ENCODE measurements around the gene NUAK1.

Gene NUAK1

DNA sequence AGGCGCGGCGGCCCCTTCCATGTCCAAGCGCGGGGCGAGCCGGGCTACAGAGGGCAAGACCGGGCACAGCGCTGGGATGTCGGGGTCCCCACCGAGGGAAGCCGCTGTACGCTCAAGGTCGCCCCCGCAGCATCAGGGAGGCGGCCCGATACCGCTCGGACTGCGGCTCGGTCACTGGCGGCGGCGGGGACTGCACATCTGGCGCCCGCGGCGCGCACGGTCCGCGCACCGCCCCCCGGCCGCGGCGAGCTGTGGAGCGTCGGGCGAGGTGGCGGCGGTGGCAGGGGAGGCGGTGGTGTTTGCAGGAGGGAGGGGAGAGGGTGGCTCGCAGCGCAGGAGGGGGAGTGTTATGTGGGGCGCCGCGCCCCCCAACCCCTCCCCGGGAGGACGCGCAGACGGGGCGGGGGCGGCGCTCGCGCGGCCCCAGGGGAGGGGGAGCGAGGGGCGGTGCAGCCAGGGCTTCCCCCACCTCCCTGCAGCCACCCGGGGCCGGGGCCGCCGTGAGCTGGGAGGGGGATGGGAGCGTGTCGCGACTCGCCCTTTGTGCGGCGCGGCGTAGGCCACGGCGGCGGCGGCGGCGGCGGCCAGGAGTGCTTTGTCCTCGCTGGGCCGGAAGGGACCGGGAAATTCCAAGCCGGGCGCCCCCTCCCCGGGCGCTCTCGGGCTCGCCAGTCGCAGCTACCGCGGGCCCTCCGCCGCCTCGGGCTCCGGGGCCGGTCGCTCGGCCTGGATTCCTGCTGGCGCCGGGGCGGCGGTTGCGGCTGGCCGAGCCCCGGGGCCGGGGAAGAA lies at the start of gene NUAK1:
TSS of gene NUAK1 (minus strand) at position 322 of the 789 bp plus-strand sequence. CDS start at position 21, 301 bp downstream.
- Mint-ChIP-seq H3K4me1 (peaks cover 9% of the 10 kb centered on the region), H3K27me3 (peaks cover 33% of the 10 kb centered on the region), H3K27ac (no peak within 1 kb of the TSS), H3K36me3 (no peaks in the 10 kb centered on the region), H3K4me3 (peak within 1 kb of the TSS; percentile 74), H3K9me3 (no peaks in the 10 kb centered on the region)
- DNase-seq (ENCODE audit: low spot score in 2 of 2) (peak; percentile 7 to 25), ATAC-seq (ENCODE audit: low read depth) (peak; percentile 36)

DNA sequence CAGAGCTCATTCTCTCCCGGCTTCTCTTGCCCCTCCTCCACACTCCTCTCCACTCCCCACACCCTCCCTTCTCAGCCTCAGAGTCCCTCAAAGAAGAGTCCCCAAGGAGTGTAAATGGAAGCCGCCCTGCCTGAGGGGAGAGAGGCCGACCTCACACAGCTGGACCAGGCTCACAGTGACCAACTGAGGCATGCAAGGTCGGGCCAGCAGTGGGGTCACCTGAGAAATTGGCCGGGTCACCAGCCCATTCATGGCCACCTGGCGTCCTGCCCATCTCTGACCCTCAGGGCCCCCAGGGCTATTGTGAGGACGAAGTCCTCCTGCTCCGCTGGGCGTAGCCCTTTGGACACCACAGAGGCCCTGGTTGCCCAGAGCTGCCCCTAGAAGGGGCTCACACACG lies 49.5 kb upstream of the NUAK1 start:
- Mint-ChIP-seq H3K27me3 (peaks cover 8% of the 10 kb centered on the region), H3K4me3 (no peak overlapping the region), H3K9me3 (no peaks in the 10 kb centered on the region), H3K4me1 (no peaks in the 10 kb centered on the region), H3K36me3 (no peaks in the 10 kb centered on the region), H3K27ac (no peak overlapping the region)
- ATAC-seq (ENCODE audit: low read depth): no peak
- DNase-seq (ENCODE audit: low spot score in 2 of 2): no peak

DNA sequence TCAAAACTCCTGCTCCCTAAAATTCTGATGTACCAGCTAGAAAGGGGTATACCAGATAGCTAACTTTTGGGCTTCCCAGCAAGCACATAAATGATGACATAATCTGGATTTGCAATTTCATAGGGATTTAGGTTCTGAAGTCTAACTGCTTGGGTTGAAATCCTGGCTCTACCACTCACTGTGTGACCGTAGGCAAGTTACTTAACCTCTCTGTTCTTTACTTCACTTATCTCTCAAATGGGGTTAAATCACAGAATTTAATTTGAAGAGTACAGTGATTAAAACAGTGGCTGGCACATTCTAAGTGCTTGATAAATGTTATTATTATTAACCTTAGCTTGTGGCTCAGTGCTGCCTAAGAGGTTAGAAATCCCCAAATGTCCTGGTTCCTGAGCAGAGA lies 49.1 kb upstream of the NUAK1 start:
- H3K4me3 Mint-ChIP-seq: no peak overlapping the region
- no peaks in the 10 kb centered on the region for H3K36me3 Mint-ChIP-seq
- no peaks in the 10 kb centered on the region for H3K9me3 Mint-ChIP-seq
- ATAC-seq (ENCODE audit: low read depth) (no peak), DNase-seq (ENCODE audit: low spot score in 2 of 2) (no peak)
- H3K27me3 Mint-ChIP-seq: peaks cover 8% of the 10 kb centered on the region
- no peaks in the 10 kb centered on the region for H3K4me1 Mint-ChIP-seq
- H3K27ac Mint-ChIP-seq: no peak overlapping the region

DNA sequence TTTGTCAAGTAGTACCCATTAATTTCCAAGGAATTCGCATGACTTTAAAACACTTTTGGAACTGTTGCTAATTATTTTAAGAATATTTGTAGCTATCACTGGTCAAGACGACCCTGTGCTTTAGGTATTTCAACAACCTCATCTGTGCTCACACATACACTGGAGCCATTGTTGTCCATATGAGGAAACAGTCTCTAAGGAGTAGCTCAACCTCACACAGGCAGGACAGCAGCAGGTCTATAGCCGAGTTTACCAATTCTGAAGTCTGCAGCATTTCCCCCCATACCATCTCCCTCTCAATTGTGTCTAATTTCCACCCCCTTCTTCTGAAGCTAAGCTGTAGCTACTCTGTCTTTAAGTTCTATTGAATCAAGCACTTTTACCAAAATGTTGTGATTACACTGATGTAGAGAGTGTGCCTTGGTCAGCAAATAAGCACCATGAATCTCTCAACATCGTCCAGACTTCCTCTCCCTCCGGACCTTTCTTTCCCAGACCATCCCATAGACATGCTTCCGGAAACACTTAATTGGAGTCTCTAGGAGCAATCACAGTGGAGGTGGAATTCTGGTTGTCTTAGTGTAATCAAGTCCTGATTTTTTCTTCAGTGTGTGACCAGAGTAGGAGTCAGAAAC lies 48.5 kb upstream of the NUAK1 start:
- H3K9me3 Mint-ChIP-seq: no peaks in the 10 kb centered on the region
- H3K27me3 Mint-ChIP-seq: peaks cover 8% of the 10 kb centered on the region
- ATAC-seq (ENCODE audit: low read depth) (no peak), DNase-seq (ENCODE audit: low spot score in 2 of 2) (no peak)
- no peak overlapping the region for H3K4me3 Mint-ChIP-seq
- no peaks in the 10 kb centered on the region for H3K36me3 Mint-ChIP-seq
- no peak overlapping the region for H3K27ac Mint-ChIP-seq
- no peaks in the 10 kb centered on the region for H3K4me1 Mint-ChIP-seq

DNA sequence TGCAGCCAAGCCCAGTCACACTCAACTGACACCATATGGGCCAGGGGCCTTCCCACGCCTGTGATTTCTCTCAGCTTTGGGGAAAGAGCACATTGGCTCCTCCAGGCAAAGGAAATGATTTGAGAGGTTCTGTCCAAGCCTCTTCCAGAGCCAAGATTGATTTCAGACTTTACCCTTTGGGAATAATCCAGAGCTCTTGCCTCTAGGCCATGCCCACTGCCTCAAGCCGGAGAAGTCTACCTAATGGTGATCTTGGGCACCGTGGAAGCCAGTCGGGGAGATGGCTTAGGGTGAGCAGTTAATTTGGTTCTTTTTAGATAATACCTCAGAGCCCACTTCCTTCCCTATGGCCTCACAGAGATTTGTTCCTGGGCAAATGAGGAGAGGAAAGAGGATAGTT lies 45.0 kb upstream of the NUAK1 start:
- no peak for ATAC-seq (ENCODE audit: low read depth)
- no peak overlapping the region for H3K27ac Mint-ChIP-seq
- peaks cover 8% of the 10 kb centered on the region for H3K27me3 Mint-ChIP-seq
- H3K9me3 Mint-ChIP-seq: no peaks in the 10 kb centered on the region
- no peaks in the 10 kb centered on the region for H3K36me3 Mint-ChIP-seq
- no peak for DNase-seq (ENCODE audit: low spot score in 2 of 2)
- H3K4me1 Mint-ChIP-seq: no peaks in the 10 kb centered on the region
- no peak overlapping the region for H3K4me3 Mint-ChIP-seq

DNA sequence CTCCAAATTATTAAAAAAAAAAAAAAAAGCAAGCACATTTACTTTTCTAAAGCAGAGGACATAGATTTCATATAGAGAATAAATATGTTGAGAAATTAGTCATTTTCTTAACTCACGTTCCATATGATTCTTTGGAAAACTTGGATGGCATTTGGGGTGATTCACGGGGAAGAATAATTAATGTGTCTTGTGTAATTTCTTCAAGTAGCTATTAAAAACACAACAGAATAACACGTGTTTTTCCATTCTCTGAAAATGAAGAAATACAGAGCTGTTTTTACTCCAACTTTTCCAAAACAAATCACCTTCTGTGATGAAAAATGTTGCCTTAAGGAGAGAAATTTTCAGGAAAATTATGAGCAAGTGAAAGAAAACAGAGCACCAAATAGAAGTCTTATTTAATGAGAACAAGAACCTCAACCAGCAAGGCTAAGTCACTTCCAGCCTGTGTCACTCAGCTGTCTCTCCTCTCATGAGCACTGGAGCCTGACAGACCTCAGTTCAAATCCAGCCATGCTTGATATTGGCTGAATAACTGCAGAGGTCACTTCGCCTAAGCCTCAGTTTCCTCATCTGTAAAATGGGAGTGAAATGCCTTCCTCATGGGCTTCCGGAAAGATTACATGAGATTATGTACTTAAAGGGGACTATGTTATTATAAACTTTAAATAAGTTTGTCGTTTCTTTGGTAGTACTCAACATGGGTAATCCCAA lies 42.8 kb upstream of the NUAK1 start:
- no peak for ATAC-seq (ENCODE audit: low read depth)
- Mint-ChIP-seq H3K27ac (no peak overlapping the region), H3K36me3 (no peaks in the 10 kb centered on the region), H3K27me3 (peaks cover 14% of the 10 kb centered on the region), H3K4me1 (no peaks in the 10 kb centered on the region), H3K4me3 (no peak overlapping the region), H3K9me3 (no peaks in the 10 kb centered on the region)
- DNase-seq (ENCODE audit: low spot score in 2 of 2): no peak

DNA sequence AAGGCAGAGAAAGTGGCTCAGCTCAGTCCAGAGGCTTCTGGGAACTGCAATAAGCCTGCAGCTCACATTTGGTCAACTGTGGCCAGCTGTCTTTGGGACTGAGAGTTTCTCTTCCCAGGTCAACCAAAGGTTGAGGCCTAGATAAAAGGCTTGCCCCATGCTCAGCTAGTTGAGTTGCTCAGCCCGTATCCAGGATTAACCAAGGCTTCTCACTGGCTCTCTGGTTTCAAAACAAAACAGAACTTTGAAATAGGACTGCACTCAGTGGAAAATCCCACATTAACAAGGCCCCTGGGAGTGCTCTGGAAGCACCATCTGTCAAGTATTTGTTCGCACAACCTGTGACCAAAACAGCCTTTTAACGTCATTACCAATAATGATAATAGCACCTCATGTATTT lies 40.3 kb upstream of the NUAK1 start:
- H3K27me3 Mint-ChIP-seq: peaks cover 10% of the 10 kb centered on the region
- H3K4me1 Mint-ChIP-seq: no peaks in the 10 kb centered on the region
- H3K4me3 Mint-ChIP-seq: no peak overlapping the region
- no peak overlapping the region for H3K27ac Mint-ChIP-seq
- DNase-seq (ENCODE audit: low spot score in 2 of 2) (no peak), ATAC-seq (ENCODE audit: low read depth) (no peak)
- H3K36me3 Mint-ChIP-seq: no peaks in the 10 kb centered on the region
- no peaks in the 10 kb centered on the region for H3K9me3 Mint-ChIP-seq

DNA sequence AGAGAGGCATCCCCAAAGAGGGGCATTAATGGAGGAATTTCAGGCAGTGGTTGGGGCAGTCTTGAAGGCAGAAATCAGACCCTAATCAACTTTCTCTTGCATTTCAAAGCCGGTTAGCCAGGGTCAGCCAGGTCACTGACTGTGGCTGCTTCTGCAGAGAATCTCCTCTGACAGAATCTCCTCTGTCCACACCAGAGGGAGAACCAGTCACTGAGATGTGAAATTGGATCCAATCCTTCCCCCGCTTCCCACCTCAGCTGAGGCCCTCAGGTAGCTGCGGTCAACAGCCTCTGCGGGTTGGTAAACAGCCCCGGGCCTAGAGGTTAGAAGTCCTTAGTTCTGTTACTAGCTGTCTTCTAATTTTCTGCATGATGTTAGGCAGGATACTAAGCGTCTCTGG lies 39.8 kb upstream of the NUAK1 start:
- H3K9me3 Mint-ChIP-seq: no peaks in the 10 kb centered on the region
- H3K27ac Mint-ChIP-seq: no peak overlapping the region
- no peak overlapping the region for H3K4me3 Mint-ChIP-seq
- peaks cover 10% of the 10 kb centered on the region for H3K27me3 Mint-ChIP-seq
- no peaks in the 10 kb centered on the region for H3K36me3 Mint-ChIP-seq
- DNase-seq (ENCODE audit: low spot score in 2 of 2) (no peak), ATAC-seq (ENCODE audit: low read depth) (no peak)
- no peaks in the 10 kb centered on the region for H3K4me1 Mint-ChIP-seq

DNA sequence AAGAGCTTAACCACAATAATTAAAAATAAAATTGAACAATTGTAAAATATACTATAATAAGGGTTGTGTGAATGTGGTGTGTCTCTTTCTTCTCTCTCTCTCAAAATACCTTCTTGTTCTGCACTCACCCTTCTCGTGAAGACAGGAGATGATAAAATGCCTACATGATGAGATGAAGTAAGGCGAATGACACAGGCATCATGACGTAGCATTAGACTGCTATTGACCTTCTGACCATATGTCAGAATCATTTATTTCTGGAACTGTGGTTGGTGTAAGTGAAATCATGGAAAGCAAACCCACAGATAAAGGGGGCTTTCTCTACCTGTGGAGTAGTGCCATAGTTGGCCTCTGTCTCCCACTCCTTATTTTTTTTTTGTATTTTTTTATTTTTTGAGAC lies 37.8 kb upstream of the NUAK1 start:
- DNase-seq (ENCODE audit: low spot score in 2 of 2) (no peak), ATAC-seq (ENCODE audit: low read depth) (no peak)
- Mint-ChIP-seq H3K9me3 (no peaks in the 10 kb centered on the region), H3K4me3 (no peak overlapping the region), H3K4me1 (no peaks in the 10 kb centered on the region), H3K27me3 (peaks cover 12% of the 10 kb centered on the region), H3K27ac (no peak overlapping the region), H3K36me3 (no peaks in the 10 kb centered on the region)

DNA sequence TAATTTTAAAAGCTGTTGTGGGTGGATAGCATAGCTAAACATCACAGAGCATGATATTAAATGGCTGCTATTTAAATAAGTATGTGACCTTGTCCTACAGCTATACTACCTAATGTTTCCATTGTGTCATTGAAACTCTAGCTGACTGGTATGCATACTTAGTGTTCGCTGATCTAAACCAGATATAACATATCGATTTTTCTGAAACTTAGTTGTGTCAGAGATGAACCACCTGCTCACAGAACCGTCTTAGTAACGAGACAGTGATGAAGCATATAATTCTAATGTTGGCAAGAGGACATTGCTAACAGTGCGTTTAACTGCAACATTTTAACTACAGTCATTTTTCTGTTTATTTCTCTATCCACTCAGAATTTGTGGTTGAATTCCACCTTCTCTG lies 36.1 kb upstream of the NUAK1 start:
- Mint-ChIP-seq H3K9me3 (no peaks in the 10 kb centered on the region), H3K27ac (peak overlapping the region; percentile 54), H3K36me3 (no peaks in the 10 kb centered on the region), H3K27me3 (peaks cover 10% of the 10 kb centered on the region), H3K4me3 (no peak overlapping the region), H3K4me1 (no peaks in the 10 kb centered on the region)
- DNase-seq (ENCODE audit: low spot score in 2 of 2): no peak
- ATAC-seq (ENCODE audit: low read depth): no peak

DNA sequence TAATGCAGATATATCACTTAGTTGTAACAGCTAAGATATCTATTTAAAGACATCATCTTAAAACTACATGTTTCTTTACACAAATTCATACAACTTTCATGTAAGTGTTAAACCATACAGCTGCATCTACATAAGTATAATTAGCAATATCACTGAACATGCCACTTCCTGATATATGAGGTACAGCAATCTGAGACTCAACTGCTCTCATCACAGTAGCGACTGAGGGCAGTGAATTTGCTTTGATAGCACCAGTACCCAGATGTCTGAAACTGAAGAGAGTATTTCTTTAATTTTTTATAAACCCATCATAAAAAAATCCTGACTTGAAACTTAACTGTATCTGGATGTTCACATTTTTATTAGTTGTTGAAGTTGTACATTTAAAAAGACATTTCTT lies 34.7 kb upstream of the NUAK1 start:
- no peak overlapping the region for H3K4me3 Mint-ChIP-seq
- H3K36me3 Mint-ChIP-seq: no peaks in the 10 kb centered on the region
- H3K4me1 Mint-ChIP-seq: no peaks in the 10 kb centered on the region
- peaks cover 5% of the 10 kb centered on the region for H3K9me3 Mint-ChIP-seq
- DNase-seq (ENCODE audit: low spot score in 2 of 2) (no peak), ATAC-seq (ENCODE audit: low read depth) (no peak)
- peaks cover 13% of the 10 kb centered on the region for H3K27me3 Mint-ChIP-seq
- H3K27ac Mint-ChIP-seq: no peak overlapping the region

DNA sequence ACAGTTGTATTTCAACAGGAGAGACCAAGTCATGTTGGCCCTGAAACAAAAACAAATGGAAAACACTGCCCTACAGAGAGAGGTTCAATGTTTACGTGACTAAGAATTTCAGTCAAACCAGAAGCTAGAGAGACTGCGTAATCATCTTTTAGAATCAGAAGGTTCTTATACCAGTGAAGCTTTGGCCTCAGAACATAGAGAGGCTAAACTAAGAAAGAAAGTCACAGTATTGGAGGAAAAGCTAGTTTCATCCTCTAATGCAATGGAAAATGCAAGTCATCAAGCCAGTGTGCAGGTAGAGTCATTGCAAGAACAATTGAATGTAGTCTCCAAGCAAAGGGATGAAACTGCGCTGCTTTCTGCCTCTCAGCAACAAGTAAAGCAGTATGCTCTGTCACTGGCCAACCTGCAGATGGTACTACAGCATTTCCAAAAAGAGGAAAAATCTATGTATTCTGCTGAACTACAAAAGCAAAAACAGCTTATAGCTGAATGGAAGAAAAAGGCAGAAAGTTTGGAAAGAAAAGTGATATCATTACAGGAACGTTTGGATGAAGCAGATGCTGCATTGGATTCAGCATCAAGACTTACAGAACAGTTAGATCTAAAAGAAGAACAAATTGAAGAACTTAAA lies 32.5 kb upstream of the NUAK1 start:
- no peak overlapping the region for H3K27ac Mint-ChIP-seq
- DNase-seq (ENCODE audit: low spot score in 2 of 2): no peak
- H3K9me3 Mint-ChIP-seq: peaks cover 10% of the 10 kb centered on the region
- H3K36me3 Mint-ChIP-seq: no peaks in the 10 kb centered on the region
- peaks cover 5% of the 10 kb centered on the region for H3K27me3 Mint-ChIP-seq
- H3K4me3 Mint-ChIP-seq: no peak overlapping the region
- no peak for ATAC-seq (ENCODE audit: low read depth)
- H3K4me1 Mint-ChIP-seq: no peaks in the 10 kb centered on the region

DNA sequence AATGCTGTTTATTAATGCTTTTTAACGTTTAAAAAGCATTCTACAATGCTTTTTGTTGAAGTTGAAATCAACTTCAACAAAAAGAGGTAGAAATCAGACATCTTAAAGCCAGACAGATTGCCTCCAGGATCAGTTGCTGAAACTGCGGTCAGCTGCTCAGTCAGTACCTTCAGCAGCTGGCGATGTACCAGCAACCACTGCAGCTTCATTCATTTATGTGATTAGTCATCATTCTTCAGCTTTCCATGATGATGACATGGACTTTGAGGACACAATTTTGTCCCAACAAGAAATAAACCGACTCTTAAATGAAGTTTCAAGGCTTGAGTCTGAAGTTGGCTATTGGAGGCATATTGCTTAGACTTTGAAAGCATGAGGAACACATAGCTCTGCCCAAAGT lies 31.5 kb upstream of the NUAK1 start:
- Mint-ChIP-seq H3K36me3 (no peaks in the 10 kb centered on the region), H3K4me1 (no peaks in the 10 kb centered on the region), H3K27ac (no peak overlapping the region), H3K4me3 (no peak overlapping the region), H3K9me3 (peaks cover 10% of the 10 kb centered on the region), H3K27me3 (peaks cover 8% of the 10 kb centered on the region)
- ATAC-seq (ENCODE audit: low read depth) (no peak), DNase-seq (ENCODE audit: low spot score in 2 of 2) (no peak)

DNA sequence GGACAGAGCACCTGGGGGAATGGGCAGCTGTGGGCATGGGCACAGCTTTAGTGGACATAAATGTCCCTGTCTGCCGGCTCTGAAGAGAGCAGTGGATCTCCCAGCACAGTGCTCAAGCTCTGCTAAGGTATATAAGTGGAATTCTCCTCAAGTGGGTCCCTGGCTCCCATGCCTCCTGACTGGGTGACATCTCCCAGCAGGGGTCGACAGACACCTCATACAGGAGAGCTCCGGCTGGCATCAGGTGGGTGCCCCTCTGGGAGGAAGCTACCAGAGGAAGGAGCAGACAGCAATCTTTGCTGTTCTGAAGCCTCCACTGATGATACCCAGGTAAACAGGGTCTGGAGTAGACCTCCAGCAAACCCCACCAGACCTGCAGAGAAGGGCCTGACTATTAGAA lies 25.0 kb upstream of the NUAK1 start:
- Mint-ChIP-seq H3K27ac (no peak overlapping the region), H3K4me1 (no peaks in the 10 kb centered on the region), H3K27me3 (peaks cover 13% of the 10 kb centered on the region), H3K9me3 (peaks cover 7% of the 10 kb centered on the region), H3K36me3 (no peaks in the 10 kb centered on the region), H3K4me3 (no peak overlapping the region)
- no peak for ATAC-seq (ENCODE audit: low read depth)
- DNase-seq (ENCODE audit: low spot score in 2 of 2): no peak

Data from memory B cell (primary cell).